Posterior vena cava (tissue), 2 donors: ENCODE data around the gene PLS1. TPM values are rescaled to one million over a fixed set of nuclear protein-coding genes. Genes with fewer than 3 reads are reported as not detected.

ENCODE experiments used
- DNase-seq: peaks from one replicate; pipeline ENCODE4 v3.0.0-alpha.2; 2020; ENCODE audit warnings: low spot score
- intact Hi-C, 2 donors: fragments of 100-400 bp; cut with DNase I; formaldehyde crosslinking; loops; one replicate each; pipeline versions ENCODE4 v1.14.1 to v1.14.2; 2022 to 2023
- total RNA-seq, 2 donors: library from RNA; stranded (reverse); fragmentation: NEBNext Ultra II Directional; extraction: Animal tissue kit (Norgen Biotek cat#: 25700); gene quantifications; one replicate each; pipeline ENCODE4 v1.2.1, GENCODE V29; 2021
- donor health status: DM: yes; HTN: yes; CAD: no.
- donor health status: DM: yes; HTN: yes; CAD: no.

The PLS1 gene
- total RNA-seq, 2 donors from 2014 or later, result 0.86 TPM; not detected in 1

DNA sequence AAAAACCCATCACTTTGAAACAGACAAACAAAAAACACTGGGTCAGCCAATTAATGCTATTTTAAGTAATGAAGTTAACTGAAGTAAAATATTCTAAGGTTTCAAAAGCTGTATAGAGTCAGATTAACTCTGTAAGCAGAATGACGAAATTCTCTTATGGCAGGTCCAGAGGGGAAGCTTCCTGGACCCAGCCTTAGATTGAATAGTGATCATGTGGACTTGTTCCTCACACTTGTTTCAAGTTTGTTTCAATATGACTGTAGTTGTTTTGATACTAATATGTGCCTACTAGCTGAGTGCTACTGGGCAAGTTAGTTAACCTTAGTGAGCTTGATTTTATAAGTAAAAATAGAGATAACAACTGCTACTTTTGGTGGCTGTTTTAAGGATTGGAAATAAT lies 32.6 kb downstream of the PLS1 start:
- intact Hi-C loops, result no loop called here
- DNase-seq, result no peak

DNA sequence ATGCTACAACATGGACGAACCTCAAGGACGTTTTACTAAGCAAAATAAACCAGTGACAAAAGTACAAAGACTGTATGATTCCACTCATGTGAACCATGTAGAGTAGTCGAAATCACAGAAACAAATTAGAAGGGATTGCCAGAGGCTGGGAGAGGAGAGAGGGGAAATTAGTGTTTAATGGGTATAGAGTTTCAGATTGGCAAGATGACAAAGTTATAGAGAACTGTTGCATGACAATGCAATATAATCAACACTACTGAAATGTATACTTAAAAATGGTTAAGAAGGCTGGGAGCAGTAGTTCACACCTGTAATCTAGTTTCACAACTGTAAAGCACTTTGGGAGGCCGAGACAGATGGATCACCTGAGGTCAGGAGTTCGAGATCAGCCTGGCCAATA lies 36.9 kb downstream of the PLS1 start:
- no peak for DNase-seq
- intact Hi-C loops, result no loop called here

DNA sequence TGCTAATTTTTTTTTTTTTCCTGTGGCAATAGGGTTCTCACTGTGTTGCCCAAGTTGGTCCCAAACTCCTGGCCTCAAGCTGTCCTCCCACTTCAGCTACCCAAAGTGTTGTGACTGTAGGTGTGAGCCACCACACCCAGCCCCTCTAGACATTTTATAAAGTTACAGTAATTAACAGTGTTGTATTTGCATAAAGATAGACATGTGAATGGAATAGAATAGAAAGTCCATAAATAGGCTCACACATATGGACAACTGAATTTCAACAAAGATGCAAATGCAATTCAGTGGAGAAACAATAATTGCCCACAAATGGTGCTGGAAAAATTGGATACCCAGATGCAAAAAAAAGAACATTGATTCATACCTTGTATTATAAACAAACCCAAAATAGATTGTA lies 39.9 kb downstream of the PLS1 start:
- intact Hi-C loops, result no loop called here
- DNase-seq, result no peak

DNA sequence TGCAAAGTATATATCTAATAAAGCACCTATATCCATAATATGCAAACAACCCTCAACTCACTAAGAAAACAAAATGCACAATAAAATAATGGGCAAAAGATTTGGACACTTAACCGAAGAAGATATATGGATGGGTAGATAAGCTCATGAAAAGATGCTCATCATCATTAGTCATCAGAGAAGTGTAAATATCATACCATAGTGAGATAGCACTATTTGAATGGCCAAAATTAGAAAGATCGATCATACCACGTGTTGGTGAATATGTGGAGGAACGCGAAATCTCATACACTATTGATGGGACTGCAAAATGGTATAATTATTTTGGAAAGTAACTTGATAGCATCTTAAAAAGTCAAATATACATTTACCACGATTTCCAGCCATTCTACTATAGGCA lies 40.5 kb downstream of the PLS1 start:
- DNase-seq, result no peak
- intact Hi-C loops, result no loop called here

DNA sequence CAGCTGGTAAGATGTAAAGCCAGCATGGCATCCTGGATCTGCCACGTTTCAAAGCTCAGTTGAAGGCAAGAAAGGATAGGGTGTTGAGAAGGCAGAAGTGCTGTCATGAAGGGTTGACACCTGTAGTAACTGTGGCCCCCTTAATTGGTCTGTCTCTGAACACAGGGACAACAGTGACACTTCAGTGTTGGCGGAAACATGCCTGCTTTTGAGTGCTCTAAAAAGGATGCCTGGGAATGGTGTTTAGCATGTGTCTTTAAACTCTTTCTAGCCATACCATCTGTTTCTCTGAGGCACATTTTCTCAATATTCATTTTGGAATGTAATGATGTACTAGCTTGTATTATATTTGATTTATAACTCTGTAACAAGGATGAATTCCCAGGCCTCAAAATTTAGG lies 42.1 kb downstream of the PLS1 start:
- intact Hi-C loops, result no loop called here
- DNase-seq, result no peak

DNA sequence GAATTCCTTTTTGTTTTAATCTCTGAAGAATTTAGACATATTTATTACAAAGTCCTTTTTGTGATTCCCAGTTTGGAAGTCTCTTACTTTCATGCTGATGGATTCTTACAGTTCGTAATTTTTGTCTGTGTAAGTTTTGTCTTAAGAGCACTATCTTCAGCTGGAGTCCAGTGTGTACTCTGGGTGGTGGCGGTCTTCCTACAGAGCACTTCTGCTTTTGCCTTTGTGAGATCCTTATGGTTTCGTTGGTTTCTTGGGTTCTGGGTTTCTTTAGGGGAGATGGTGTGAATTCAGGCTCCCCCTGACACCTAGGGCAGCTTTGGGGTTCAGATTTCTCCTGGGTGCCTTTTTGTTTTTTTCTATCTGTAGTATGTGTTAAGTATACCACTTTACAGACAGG lies 45.3 kb downstream of the PLS1 start:
- intact Hi-C loops, result no loop called here
- DNase-seq, result no peak

DNA sequence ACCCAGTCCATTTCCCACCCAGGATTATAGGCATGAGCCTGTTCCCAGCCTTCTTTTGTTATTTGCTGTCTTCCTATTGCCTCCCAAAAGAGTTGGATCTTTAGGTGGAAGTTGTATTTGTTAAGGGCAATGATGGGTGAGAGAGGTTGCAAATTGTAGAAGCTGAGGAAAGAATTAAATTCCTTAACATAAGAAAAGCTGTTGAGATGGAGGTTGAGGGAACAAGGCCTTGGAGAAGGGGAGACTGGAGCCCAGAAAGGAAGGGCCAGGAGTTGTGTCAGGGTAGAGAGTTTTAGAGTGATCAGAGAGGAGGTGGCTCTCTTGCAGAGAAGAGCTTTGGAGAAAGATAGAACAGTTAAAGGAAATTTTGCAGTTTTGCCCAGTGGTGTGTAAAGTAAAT lies 46.8 kb downstream of the PLS1 start:
- intact Hi-C loops, result no loop called here
- no peak for DNase-seq

DNA sequence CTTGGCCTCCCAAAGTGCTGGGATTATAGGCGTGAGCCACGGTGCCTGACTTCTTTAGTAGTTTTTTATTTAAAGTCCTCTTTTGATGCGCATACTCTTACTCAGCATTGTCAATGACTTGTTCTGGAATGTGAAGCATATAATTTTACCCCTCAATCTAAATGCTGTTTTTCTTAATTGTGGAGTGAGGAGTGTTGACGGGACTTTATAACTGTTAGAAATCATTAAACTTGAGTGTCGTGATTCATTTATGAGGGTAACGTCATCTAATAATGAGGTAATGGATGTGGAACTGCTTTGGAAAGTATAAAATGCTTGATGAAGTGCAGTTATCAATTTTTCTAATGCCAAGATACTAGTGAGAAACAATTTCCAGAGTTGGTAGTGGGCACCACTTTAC lies 48.3 kb downstream of the PLS1 start:
- DNase-seq, result no peak
- intact Hi-C loops, result no loop called here

DNA sequence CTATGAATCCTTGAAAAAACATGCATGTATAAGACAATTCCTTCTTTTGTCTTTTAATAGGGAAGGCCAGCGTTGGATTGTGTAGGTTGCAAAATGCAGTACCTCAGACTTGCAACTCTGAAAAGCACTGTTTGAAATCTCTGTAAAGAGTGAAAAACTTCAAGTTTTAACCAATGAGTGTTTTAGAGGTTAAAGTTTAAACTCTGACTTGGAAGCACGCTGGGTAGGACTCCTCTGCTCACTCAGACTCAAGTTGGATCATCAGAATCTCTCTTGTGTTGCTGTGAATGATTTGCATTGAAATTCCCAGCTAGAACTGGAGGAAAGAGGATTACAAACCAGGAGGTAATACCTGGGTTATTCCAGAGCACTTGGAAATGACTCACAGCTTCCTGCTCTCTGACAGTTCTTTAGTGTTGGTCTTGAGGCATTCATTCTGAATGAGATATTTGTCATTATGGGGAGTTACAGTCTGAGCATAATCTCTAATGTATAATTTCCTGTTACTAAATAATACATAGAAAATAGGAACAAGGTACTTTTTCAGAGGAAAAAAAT lies 49.1 kb downstream of the PLS1 start:
- intact Hi-C loops, result no loop called here
- no peak for DNase-seq

DNA sequence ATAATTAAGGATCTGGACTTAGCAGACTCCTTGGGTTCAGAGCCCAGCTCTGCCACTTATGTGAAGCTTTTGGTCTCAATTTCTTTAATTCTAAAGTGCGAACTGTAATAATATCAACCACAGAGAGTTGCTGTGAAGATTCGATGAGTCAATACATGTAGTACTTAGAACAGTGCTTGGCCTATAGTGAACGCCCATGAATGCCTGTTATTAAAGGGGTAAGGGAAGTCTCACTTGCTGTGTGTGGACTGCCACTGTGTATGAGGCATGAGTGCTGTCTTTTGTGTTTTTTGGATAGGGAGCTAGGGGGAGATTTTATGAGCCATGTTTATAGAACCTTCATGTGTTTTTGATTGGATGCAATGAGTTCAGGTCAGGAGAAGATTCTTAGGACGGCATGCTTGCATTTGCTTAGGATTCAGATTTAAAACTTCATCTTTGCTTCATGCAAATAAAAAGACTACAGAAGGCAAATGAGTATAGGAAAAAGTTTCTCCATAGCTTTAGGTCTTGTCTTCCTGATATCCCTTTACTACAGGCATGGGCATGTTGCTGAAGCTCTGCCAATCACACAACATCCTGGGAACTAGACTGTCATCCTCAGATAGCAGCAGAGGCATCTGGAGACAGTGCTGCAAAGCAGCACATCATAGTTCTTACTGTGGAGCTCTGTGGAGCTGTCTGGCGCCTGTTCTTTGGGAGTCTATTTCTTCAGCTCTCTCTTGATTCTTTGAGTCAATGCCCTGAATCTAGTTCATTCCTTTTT lies 50.0 kb downstream of the PLS1 start:
- no peak for DNase-seq
- intact Hi-C loops, result no loop called here

DNA sequence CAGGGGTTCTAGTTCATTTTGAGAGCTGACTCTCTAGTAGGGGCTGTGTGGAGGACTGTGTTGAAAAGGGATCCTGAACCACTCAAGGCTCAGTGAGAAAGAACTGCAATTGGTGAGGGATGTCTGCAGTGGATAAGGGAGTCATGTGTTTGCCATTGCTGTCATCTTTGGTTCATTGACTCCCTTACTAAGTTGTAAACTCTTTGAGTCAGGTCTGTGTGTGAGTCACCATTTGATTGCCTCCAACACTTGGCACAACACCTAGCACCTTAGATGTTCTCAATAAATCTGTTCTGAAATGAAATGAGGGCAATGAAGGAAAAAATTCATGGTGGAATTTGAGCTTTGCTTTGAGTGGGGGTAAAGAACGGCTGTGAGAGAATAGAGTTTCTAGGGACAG lies 51.7 kb downstream of the PLS1 start:
- intact Hi-C loops, result no loop called here
- DNase-seq, result no peak

DNA sequence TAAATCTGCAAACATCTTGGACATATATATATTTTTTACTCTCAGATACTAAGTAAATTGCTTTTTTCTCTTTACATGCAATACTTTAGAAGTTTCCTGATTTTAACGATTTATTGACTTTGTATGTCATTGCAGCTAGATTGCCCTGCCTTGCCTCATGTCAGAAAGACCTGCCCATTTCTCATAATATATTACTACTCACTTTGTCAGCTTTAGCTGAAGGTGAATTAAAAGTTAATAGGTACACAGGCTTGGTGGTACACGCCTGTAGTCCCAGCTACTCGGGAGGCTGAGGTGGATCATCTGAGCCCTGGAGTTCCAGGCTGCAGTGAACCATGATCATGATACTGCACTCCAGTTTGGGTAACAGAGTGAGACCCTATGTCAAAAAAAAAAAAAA lies 52.8 kb downstream of the PLS1 start:
- DNase-seq, result no peak
- intact Hi-C loops, result no loop called here

DNA sequence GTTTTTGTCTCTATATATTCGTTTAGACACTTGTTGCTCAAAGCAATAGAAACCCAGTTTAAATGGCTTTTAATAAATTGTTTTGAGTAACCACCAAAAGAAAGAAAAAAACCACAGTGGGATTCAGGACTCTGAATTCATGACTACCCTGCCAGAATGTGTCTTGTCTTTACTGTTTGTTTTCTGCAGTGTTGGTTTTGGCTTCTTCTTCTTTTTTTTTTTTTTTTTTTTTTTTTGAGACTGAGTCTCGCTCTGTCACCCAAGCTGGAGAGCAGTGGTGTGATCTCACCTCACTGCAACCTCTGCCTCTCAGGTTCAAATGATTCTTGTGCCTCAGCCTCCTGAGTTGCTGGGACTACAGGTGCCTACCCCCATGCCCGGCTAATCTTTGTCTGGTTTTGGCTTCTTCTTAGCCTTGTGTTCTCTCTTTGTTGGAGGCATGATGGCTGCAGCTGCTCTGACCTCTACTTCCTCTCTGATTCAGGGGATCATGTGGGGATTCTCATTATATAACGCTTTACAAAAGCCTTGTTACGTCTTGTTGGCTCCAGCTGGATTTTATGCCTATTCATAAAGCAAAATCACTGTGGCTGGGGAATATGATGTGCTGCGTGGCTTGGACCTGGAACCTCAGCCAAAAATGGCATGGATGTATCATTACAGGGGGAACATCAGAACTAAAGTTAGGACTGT lies 54.0 kb downstream of the PLS1 start:
- intact Hi-C loops, result no loop called here
- DNase-seq, result no peak

DNA sequence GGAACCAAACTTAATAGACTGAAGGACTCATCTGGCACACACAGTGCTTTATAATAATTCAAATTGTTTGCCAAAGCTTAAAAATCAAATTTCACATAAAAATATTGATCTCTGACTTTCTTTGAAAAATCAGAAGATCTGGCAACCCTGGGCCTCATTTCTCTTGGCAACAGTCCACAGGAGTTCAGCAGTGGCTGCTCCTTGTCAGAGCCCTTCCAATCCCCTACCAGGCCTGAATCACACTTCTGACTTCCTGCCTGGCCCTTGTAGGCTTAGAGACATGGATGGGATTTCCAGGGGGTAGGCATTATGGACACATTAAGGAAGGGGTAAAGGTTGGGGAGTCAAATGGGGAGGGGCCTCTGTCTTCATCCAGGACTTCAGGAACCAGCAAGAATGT lies 55.5 kb downstream of the PLS1 start:
- intact Hi-C loops, result no loop called here

DNA sequence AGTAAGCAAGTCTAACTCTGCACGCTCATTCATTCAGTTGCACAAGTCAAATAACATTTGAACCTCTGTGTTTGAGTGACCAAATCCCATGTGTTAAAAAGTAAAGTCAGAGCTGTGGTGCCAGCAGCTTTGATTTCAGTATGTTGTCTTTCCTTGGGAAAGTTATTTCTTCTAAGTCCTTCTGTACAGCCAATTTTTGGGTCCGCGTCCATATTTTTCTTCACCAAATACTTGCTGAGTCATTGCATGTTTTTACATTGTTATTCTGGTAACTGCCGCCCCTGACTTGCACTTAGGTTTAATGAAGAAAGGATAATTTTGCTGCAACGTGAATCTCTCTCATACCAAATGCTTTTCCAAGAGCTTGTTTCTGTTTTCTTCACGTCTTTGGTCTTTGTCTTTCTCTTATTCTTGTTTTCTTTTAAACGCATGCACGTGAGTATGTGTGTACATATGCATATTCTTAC lies 56.7 kb downstream of the PLS1 start:
- intact Hi-C loops, result no loop called here
- no peak for DNase-seq

More for the DNA sequence above, 55.5 kb downstream of the PLS1 start:
- no peak for DNase-seq

DNA sequence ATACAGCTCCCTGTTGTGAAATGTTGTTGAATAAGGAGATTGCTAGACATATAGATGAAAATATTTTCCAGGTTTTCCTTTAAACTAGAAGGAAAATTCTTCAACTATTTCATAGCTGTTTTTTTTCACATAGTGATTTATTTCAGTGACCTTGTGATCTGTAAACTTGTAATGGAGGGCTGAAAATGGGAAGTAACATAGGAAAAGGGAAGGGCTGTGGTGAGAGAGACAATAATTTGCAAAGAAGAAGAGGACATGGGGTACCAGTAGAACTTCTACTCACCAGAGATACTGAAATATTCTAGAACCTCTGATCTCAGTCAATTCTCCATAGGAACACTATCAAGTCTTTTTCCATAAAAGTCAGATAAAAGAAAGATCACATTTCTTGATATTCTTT lies 60.4 kb downstream of the PLS1 start:
- no peak for DNase-seq
- intact Hi-C loops, result no loop called here

DNA sequence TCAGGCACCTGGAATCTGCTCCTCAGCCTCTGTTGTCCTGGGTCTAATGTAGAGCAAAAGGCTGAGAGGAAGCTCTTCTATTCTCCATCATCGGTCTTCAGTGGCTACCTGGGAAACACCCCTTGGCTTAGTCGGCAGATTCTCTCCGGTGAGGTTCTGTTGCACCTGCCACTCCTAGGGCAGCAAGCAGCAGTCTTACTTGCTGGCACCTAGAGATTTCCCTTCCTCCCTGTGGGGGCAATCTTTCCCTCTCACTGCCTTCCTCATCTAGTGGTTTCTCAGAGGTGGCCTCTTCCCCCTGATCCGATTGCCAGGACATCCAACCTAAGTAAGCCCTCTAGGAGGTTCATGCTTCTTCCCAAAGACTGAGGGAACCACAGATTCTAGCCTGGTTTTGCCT lies 60.8 kb downstream of the PLS1 start:
- intact Hi-C loops, result no loop called here
- no peak for DNase-seq

DNA sequence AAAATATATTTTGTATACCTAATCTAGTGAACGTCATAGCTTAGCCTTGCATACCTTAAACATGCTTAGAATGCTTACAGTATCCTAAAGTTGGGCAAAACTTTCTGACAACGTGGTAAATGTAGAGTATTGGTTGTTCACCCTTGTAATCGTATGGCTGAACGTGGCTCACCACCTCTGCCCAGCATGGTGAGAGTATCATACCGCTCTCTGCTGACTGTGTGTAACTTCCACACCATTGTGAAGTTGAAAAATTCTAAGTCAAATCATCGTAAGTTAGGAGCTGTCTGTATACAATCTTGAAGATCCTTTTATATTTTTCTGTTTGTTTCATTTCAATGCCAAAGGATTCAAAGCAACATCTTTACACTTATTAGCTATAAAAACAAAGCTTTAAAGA lies 64.2 kb downstream of the PLS1 start:
- no peak for DNase-seq
- intact Hi-C loops, result no loop called here

DNA sequence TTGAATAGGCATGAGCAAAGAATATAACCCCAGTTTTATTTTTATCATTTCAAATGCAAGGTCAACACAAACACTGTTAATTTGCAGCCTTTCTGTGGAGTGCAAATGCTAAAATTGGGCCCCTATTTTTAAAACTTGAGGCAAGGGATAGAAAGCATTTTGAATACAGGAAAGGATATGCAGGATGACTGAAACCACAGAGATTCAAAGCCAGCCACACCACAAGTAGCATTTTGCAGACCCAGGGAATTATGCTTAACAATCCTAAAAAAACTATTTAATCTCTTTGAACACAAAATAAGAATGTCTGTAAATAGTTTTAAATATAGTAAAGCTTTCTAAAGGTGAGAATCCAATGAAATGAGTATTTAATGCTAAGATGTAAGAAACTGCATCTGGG lies 64.7 kb downstream of the PLS1 start:
- no peak for DNase-seq
- intact Hi-C loops, result no loop called here

DNA sequence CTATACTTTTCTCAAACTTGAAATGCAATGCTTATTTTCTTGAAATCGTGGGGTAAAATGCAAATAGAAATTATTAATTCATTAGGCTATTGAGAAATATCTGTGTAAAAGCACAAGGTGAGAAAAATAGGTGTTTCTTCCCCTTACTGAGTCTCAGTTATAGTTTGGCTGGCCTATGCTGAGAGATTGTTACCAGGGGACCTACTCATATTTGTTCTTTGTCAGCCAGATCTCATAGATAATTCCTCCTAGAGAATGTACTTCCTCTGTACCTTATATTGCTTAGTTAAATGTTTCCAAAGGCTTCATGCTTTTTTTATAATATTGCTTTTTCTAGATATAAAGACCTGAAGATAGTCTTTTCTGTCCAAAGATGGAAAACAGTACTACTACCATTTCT lies 67.7 kb downstream of the PLS1 start:
- intact Hi-C loops, result no loop called here

DNA sequence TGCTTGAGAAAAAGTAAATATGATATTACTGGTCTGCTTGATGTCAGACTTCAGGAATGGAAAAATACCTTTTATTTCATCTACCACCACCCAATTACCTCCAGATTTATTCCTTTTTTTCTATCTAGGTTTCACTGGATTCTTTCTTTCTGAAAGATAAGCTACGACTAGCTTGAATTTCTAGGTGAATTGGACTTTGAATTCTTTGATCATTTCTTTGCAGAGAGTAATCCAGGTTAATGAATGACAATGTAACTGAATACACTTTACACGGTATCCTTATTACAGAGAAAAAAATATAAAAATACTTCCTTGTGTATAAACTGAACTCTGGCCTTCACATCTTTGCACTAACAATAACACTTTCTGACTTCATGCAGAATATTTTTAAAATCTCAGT lies 68.1 kb downstream of the PLS1 start:
- no peak for DNase-seq
- intact Hi-C loops, result no loop called here

More for the DNA sequence above, 67.7 kb downstream of the PLS1 start:
- DNase-seq, result no peak
